Activated CD8-positive, alpha-beta memory T cell treated with anti-CD3 and anti-CD28 coated beads, Interleukin-2, amount 50 U/mL, for 48 hours (primary cell): ENCODE data around the gene SERPINB8.
"Not testable (repeated sequence)": the region's sequence is repeated elsewhere in the genome, so short reads cannot be mapped to it uniquely, and the experiment has no call there.

ENCODE experiments used
- DNase-seq: peaks from one replicate; pipeline ENCODE4 v3.0.0-alpha.2; 2020

The SERPINB8 gene

GRCh38 chr18:63969942-63970808 lies at the start of gene SERPINB8:
TSS of gene SERPINB8 (plus strand) at chr18:63970081. CDS start at chr18:63978309, 8,228 bp downstream.
- DNase-seq: peak; percentile 85

- DNase-seq: no peak
These were observed 47.8 kb upstream of the SERPINB8 start for GRCh38 chr18:63922049-63922448.

- DNase-seq: no peak
These were observed 45.3 kb upstream of the SERPINB8 start for GRCh38 chr18:63924551-63924950.

- DNase-seq: no peak
These were observed 41.5 kb upstream of the SERPINB8 start for GRCh38 chr18:63928331-63928730.

GRCh38 chr18:63929369-63929768 lies 40.5 kb upstream of the SERPINB8 start:
- DNase-seq: not testable (repeated sequence)

GRCh38 chr18:63930773-63931354 lies 39.0 kb upstream of the SERPINB8 start:
- DNase-seq: no peak

- DNase-seq: peak; percentile 80
These were observed 33.5 kb upstream of the SERPINB8 start for GRCh38 chr18:63936156-63936931.

- no peak for DNase-seq
These were observed 32.9 kb upstream of the SERPINB8 start for GRCh38 chr18:63936932-63937393.

GRCh38 chr18:63940008-63940407 lies 29.9 kb upstream of the SERPINB8 start:
- no peak for DNase-seq

GRCh38 chr18:63940543-63941050 lies 29.3 kb upstream of the SERPINB8 start:
- not testable (repeated sequence) for DNase-seq

- no peak for DNase-seq
These were observed 22.7 kb upstream of the SERPINB8 start for GRCh38 chr18:63947051-63947790.

- DNase-seq: peak; percentile 82
These were observed 20.7 kb upstream of the SERPINB8 start, which contains the start of gene HMSD for GRCh38 chr18:63949068-63949737. TSS of gene HMSD (plus strand) at chr18:63949301. CDS start at chr18:63953456, 4,155 bp downstream.

GRCh38 chr18:63951302-63951705 lies 18.6 kb upstream of the SERPINB8 start:
- DNase-seq: no peak

- no peak for DNase-seq
These were observed 16.1 kb upstream of the SERPINB8 start for GRCh38 chr18:63953811-63954210.

- DNase-seq: no peak
These were observed 13.1 kb upstream of the SERPINB8 start for GRCh38 chr18:63956755-63957154.

GRCh38 chr18:63960891-63961290 lies 9.0 kb upstream of the SERPINB8 start:
- DNase-seq: no peak

- DNase-seq: no peak
These were observed 8.4 kb upstream of the SERPINB8 start for GRCh38 chr18:63961435-63961980.

- DNase-seq: no peak
These were observed 7.7 kb upstream of the SERPINB8 start for GRCh38 chr18:63962137-63962536.

- DNase-seq: no peak
These were observed 6.1 kb upstream of the SERPINB8 start for GRCh38 chr18:63963615-63964256.

- no peak for DNase-seq
These were observed 5.0 kb upstream of the SERPINB8 start for GRCh38 chr18:63964908-63965307.
